Glutamatergic neuron (in vitro differentiated cells): Measurements from ENCODE around the gene SLC25A13. TPM values are rescaled to one million over a fixed set of nuclear protein-coding genes. Genes with fewer than 3 reads are reported as not detected.
"Not testable (repeated sequence)": the region's sequence is repeated elsewhere in the genome, so short reads cannot be mapped to it uniquely, and the experiment has no call there.

Experiments used
- DNase-seq: peaks from one replicate; pipeline ENCODE4 v3.0.0; 2022
- H3K27ac Mint-ChIP-seq: one replicate; pipeline ENCODE4 v1.8.0; 2020; ENCODE audit warnings: mild to moderate bottlenecking, mixed read lengths, inconsistent platforms; ENCODE audit not compliant: unreplicated experiment
- H3K27me3 Mint-ChIP-seq: one replicate; pipeline ENCODE4 v1.8.0; 2020; ENCODE audit warnings: mild to moderate bottlenecking, moderate library complexity, mixed read lengths, inconsistent platforms; ENCODE audit not compliant: unreplicated experiment
- H3K36me3 Mint-ChIP-seq: one replicate; pipeline ENCODE4 v1.8.0; 2020; ENCODE audit warnings: mild to moderate bottlenecking, mixed read lengths, inconsistent platforms; ENCODE audit not compliant: unreplicated experiment
- H3K4me1 Mint-ChIP-seq: one replicate; pipeline ENCODE4 v1.8.0; 2020; ENCODE audit warnings: mild to moderate bottlenecking, low read depth, mixed read lengths, inconsistent platforms; ENCODE audit not compliant: unreplicated experiment
- H3K4me3 Mint-ChIP-seq: one replicate; pipeline ENCODE4 v1.8.0; 2020; ENCODE audit warnings: mild to moderate bottlenecking, mixed read lengths, inconsistent platforms; ENCODE audit not compliant: unreplicated experiment
- H3K9me3 Mint-ChIP-seq: one replicate; pipeline ENCODE4 v1.8.0; 2020; ENCODE audit warnings: mild to moderate bottlenecking, moderate library complexity, mixed read lengths, inconsistent platforms; ENCODE audit not compliant: unreplicated experiment
- CTCF ChIP-seq: fragments of 200-600 bp; sonication (generic); IDR thresholded peaks from one replicate; pipeline ENCODE4 v1.5.0; 2021; ENCODE audit not compliant: partially characterized antibody, unreplicated experiment
- long read RNA-seq: library from polyadenylated mRNA; unstranded; transcript quantifications from one replicate; pipeline ENCODE4 v2.0.0, GENCODE V29; 2020; ENCODE audit not compliant: unreplicated experiment
- total RNA-seq: library from RNA; stranded (reverse); fragmentation: NEBNext Ultra II Directional; extraction: Animal tissue kit (Norgen Biotek cat#: 25700); gene quantifications from one replicate; pipeline ENCODE4 v1.2.1, GENCODE V29; 2021; ENCODE audit not compliant: unreplicated experiment

SLC25A13 gene
- 48.5 TPM for total RNA-seq
- long read RNA-seq, transcript SLC25A13-201 (18 exons, 3,136 nt): major isoform, 15 of 21 reads
- long read RNA-seq, partial matches to known transcripts: 2 of 21 reads
- long read RNA-seq, other reads (novel, unspliced or antisense): 3 of 21 reads

- no peaks in the 10 kb centered on the region for H3K36me3 Mint-ChIP-seq
- peak within 1 kb of the TSS; percentile 80 for H3K27ac Mint-ChIP-seq
- peak; percentile 93 for DNase-seq
- H3K27me3 Mint-ChIP-seq: peaks cover 4% of the 10 kb centered on the region
- H3K4me1 Mint-ChIP-seq: peaks cover 8% of the 10 kb centered on the region
- TF ChIP-seq CTCF: no peak
- H3K9me3 Mint-ChIP-seq: no peaks in the 10 kb centered on the region
- H3K4me3 Mint-ChIP-seq: peak within 1 kb of the TSS; percentile 96
These were observed at the start of gene SLC25A13 for GRCh38 chr7:96321658-96322372. Gene SLC25A13, minus strand, starts transcription at chr7:96322098. Its CDS starts 142 bp downstream, at chr7:96321956.

- not testable (repeated sequence) for H3K27ac Mint-ChIP-seq, H3K27me3 Mint-ChIP-seq, H3K4me1 Mint-ChIP-seq, H3K4me3 Mint-ChIP-seq, H3K9me3 Mint-ChIP-seq, H3K36me3 Mint-ChIP-seq, DNase-seq
These were observed 44.0 kb upstream of the SLC25A13 start for GRCh38 chr7:96365916-96366315.

GRCh38 chr7:96361116-96361857, 39.4 kb upstream of the SLC25A13 start:
- no peak for DNase-seq
- TF ChIP-seq CTCF: no peak
- no peaks in the 10 kb centered on the region for H3K9me3 Mint-ChIP-seq
- no peak overlapping the region for H3K27ac Mint-ChIP-seq
- H3K4me1 Mint-ChIP-seq: no peaks in the 10 kb centered on the region
- H3K36me3 Mint-ChIP-seq: no peaks in the 10 kb centered on the region
- H3K4me3 Mint-ChIP-seq: no peak overlapping the region
- H3K27me3 Mint-ChIP-seq: no peaks in the 10 kb centered on the region

GRCh38 chr7:96359876-96360275, 38.0 kb upstream of the SLC25A13 start:
- Mint-ChIP-seq H3K27me3 (no peaks in the 10 kb centered on the region), H3K9me3 (no peaks in the 10 kb centered on the region), H3K36me3 (no peaks in the 10 kb centered on the region), H3K4me1 (no peaks in the 10 kb centered on the region), H3K27ac (no peak overlapping the region), H3K4me3 (no peak overlapping the region)
- no peak for DNase-seq
- TF ChIP-seq CTCF: no peak

- H3K4me1 Mint-ChIP-seq, H3K9me3 Mint-ChIP-seq, H3K27ac Mint-ChIP-seq, H3K27me3 Mint-ChIP-seq, H3K36me3 Mint-ChIP-seq, DNase-seq, H3K4me3 Mint-ChIP-seq: not testable (repeated sequence)
These were observed 36.5 kb upstream of the SLC25A13 start for GRCh38 chr7:96358236-96358971.
